Iris pigment epithelial cell (primary cell): ENCODE data around the gene SLC2A13.

Source experiments
- DNase-seq: peaks from one replicate; pipeline ENCODE4 v3.0.0-alpha.2; 2011; ENCODE audit warnings: low read depth

Gene SLC2A13

GRCh38 chr12:39990122-39991101 lies 115.5 kb downstream of the SLC2A13 start:
- peak; percentile 50 for DNase-seq

DNA sequence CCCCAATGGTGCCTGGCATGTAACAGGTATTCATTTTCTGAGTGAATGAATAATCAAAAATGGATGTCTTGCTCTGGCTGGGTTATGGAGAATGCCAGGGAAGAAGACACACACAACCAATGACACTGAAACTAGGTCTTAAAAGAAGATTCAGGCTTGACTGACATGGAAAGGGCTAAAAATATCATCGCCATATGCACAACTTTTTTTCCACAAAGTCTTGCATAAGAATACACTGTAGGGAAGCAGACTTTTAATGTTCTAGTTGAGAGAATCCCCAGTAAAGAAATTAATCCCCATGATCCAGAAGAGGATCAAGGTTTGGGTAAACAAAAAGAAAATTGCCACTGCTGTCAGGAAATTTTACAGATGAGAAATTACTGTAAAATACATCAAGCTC lies 116.4 kb downstream of the SLC2A13 start:
- no peak for DNase-seq

- no peak for DNase-seq
These were observed 117.3 kb downstream of the SLC2A13 start for GRCh38 chr12:39988574-39988973.

GRCh38 chr12:39986674-39987073 lies 119.2 kb downstream of the SLC2A13 start:
- DNase-seq: no peak

GRCh38 chr12:39984670-39985069 lies 121.2 kb downstream of the SLC2A13 start:
- no peak for DNase-seq

GRCh38 chr12:39975374-39975918 lies 130.4 kb downstream of the SLC2A13 start:
- peak; percentile 36 for DNase-seq

- DNase-seq: peak; percentile 14
These were observed 133.8 kb downstream of the SLC2A13 start for GRCh38 chr12:39972119-39972518.

GRCh38 chr12:39971348-39971747 lies 134.5 kb downstream of the SLC2A13 start:
- DNase-seq: no peak

DNA sequence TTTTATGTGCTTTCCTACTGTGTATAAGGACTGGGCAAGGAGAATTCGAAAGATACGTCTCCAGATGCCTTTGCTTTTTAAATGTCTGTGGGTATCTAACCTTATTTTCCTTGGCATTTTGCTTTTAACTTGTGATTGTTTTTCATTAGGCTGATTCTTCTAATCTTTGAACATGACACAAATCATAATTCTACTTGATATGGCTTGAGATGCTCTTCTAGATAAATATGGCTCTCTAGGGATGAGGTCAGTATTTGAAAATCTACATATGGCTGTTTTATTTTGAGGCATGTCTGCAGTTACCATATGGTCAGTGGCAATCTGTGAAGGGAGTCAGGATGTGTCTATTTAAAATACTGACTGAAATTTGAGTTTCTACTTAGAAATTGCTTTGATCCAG lies 139.2 kb downstream of the SLC2A13 start:
- no peak for DNase-seq

DNA sequence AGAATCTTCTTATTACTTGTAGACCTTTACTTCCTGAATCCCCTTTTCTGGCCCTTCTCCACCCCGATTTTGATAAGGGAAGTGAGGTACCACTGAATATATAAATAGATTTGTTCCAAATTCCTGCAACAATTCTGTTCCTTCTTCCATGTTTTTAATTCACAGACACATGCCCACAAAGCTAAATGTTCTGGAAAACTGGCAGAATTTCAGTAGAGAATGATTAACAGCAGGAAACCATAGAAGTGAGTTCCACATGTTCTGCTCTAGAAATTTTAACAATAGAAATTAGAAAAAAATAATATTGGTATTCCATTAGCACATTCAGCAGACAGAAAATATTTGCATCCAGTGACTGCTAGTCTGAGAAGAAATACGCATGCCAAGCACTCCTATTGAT lies 139.6 kb downstream of the SLC2A13 start:
- no peak for DNase-seq

GRCh38 chr12:39959467-39959866 lies 146.4 kb downstream of the SLC2A13 start:
- DNase-seq: no peak

DNA sequence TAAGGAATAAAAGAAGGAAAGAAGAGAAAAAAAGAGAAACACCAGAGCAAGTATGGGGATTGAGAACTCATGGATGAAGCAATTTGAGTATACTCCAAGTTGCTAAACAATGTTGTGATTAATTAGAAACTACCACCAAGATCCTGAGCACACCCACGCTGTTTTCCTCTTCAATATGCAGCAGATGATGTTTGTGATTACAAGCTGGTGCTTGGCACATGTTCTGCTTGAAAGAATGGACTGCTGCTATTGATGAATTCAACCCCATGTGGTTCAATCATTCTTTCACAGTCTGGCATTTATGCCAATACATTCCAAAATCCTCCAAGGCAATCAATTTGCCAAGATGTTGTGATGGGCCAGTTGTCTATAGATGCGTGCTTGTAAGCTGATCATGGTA lies 146.8 kb downstream of the SLC2A13 start:
- no peak for DNase-seq

- DNase-seq: peak; percentile 3
These were observed 147.5 kb downstream of the SLC2A13 start for GRCh38 chr12:39958377-39958776.

DNA sequence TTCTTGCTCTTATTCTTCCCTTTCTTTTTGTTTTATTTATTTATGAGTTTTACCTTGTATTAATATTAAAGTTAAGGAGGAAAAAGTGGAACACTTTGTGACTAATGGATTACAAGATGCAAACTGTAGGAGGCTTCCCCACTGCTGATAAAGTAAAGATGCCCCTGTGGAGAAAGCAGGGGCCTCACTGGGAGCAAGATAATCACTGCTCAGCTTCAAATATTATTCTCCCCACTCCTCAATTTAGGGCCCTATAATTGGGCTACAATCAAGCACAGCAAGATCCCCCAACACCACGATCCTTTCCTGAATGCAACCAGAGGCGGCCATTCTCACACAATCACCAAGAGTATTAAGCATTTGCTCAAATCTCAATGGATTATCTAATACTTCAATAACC lies 149.2 kb downstream of the SLC2A13 start:
- no peak for DNase-seq

GRCh38 chr12:39946361-39947280 lies 159.3 kb downstream of the SLC2A13 start:
- no peak for DNase-seq

DNA sequence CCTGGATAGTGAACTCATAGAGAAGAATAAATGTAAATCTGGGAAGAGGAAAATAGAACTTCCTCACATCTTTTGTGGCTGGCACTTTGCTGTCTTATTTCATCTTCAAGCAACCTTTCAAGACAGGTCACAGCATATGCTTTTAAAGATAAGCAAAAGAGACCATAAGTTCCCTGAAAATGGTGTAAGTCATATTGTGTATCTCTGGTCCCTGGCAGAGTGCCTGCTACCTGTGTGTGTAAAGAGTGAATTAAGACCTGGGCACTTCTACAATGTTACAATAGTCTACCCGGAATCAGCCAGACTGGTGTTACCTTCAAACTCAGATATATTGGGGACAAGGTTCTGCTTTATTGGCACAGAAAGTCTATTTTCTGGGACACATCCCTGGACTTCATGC lies 168.8 kb downstream of the SLC2A13 start:
- no peak for DNase-seq

GRCh38 chr12:39935839-39936238 lies 170.0 kb downstream of the SLC2A13 start:
- no peak for DNase-seq

DNA sequence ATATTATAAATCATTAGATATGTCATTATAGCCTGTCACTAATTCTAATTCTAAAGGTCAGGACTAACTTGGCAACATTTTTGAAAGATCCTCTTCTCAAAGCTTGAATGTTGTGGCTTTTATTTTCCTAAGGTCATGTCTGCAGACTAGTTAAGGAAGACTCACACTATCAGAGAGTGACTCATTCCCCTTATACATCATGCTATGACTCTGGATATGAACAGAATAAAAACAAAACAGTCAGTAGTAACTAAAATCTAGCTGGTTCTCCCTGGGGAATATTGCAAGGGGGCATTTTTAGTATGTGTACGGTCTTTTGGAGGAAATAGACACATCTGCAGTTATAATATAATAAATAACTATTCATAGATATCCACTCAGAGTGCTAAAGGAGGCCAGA lies 170.6 kb downstream of the SLC2A13 start:
- peak; percentile 54 for DNase-seq

DNA sequence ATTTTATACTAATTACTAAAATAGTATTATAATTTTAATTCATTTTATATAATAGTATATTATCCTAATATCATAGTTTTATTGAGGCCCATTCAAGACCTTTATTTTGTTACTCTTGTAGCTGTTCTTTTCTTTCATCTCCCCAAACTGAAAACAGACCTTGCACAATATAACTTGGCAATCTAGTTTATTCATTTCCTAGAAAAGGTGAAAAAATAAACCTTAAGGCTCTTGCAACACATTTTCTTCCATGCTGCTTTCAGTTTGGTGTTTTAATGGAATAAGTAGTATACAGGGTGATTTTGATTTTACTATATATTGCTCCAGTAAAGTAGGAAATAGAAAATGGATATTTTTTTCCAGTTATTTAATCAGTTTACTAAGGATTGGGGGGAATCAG lies 174.0 kb downstream of the SLC2A13 start:
- peak; percentile 63 for DNase-seq

DNA sequence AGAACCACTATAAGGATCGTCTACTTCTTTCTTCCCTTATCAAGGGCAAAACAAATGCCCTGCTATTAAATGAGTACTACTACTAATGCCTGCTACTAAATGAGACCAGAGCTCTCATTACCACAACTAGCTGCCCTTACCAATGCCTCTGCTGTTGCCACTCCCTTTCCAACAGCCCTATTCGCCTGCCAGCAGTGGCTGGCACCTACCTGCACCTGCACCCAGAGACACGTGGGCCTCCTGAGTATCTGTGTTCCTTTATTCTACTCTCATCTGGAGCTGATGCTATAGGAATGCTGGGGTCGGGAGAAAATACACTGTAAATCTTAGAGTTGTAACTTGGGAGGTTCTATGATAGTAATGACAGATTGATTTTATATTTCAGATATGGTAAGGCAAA lies 174.7 kb downstream of the SLC2A13 start:
- DNase-seq: no peak

GRCh38 chr12:39930101-39930500 lies 175.8 kb downstream of the SLC2A13 start:
- no peak for DNase-seq

DNA sequence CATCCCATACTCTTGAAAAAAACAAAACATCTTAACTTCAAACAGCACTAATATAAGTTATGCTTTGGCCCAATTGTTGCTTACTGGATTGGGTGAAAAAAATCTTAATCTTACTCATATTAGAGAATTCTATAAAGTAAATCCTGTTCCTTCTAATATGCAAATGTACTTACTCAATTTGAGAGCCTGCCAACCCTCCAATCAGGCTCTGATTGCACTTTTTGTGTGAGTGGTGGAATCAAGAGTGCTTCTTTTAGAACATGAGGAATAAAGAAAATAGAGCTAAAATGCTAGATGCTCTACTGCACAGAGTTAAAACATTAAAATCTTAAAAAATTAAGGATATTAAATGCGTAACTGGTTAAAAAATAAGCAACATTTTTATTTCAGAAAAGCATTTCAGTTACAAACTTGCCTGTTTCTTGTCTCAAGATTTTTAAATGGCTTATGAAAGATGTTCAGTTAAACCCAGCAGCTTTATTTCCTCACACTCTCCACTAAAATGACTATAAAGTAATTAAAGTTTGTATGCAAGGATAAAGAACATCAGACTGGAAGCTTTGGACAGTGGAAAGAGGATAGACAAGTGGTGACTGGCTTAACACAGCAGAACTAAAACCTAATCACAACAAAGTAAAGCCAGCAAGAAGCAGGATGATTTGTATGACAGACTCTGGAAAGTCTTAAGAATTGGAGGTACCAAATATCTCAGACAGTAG lies 177.5 kb downstream of the SLC2A13 start:
- no peak for DNase-seq
